Panc1 (cell line): ENCODE data around the gene GRIN1.

ENCODE experiments used
- CTCF ChIP-seq: fragments of 450-650 bp; IDR thresholded peaks from 2 replicates; pipeline ENCODE4 v1.5.1; 2017; ENCODE audit warnings: mild to moderate bottlenecking
- POLR2AphosphoS5 ChIP-seq: IDR thresholded peaks from 2 replicates; pipeline ENCODE4 v1.6.1; 2012; ENCODE audit warnings: mild to moderate bottlenecking, low read depth, low read length, moderate library complexity
- REST ChIP-seq, 2 experiments: IDR thresholded peaks; 2 replicates each; pipeline ENCODE4 v1.6.1; 2011 to 2012; ENCODE audit warnings: low read depth in 2 of 2, control low read depth in 1 of 2, low read length in 1 of 2, mild to moderate bottlenecking in 1 of 2, moderate library complexity in 1 of 2; ENCODE audit not compliant: insufficient read depth in 1 of 2
- SIN3A ChIP-seq: IDR thresholded peaks from 2 replicates; pipeline ENCODE4 v1.6.1; 2012; ENCODE audit warnings: low read depth, mild to moderate bottlenecking, low read length, moderate library complexity, borderline replicate concordance; ENCODE audit not compliant: insufficient read depth
- TCF7L2 ChIP-seq: IDR thresholded peaks from 2 replicates; pipeline ENCODE4 v1.6.1; 2011; ENCODE audit warnings: mild to moderate bottlenecking, low read depth, low read length, inconsistent platforms

- no peak for TF ChIP-seq CTCF
- TF ChIP-seq POLR2AphosphoS5: no peak
- no peak for TF ChIP-seq REST (IDR thresholded peaks at IDR 0.05; ENCODE audit: insufficient read depth in 1 of 2, low read depth in 2 of 2, low read length in 1 of 2)
- TF ChIP-seq TCF7L2: no peak
- no peak for TF ChIP-seq SIN3A
Measured at GRCh38 chr9:137106662-137107250, 32.2 kb upstream of the GRIN1 start.
